Brain microvascular endothelial cell (primary cell): ENCODE data around the gene CIRBP.

Source experiments
- DNase-seq: peaks from one replicate; pipeline ENCODE4 v3.0.0-alpha.2; 2020
- H3K27ac ChIP-seq: fragments of 250-450 bp; sonication (Bioruptor Pico); 2 replicates; pipeline ENCODE4 v1.5.1; 2020; ENCODE audit warnings: mild to moderate bottlenecking, moderate library complexity
- H3K27me3 ChIP-seq: fragments of 250-450 bp; sonication (Bioruptor Pico); replicated peaks from 2 replicates; pipeline ENCODE4 v1.5.1; 2020; ENCODE audit warnings: mild to moderate bottlenecking
- H3K36me3 ChIP-seq: fragments of 250-450 bp; sonication (Bioruptor Pico); replicated peaks from 2 replicates; pipeline ENCODE4 v1.5.1; 2020; ENCODE audit warnings: mild to moderate bottlenecking
- H3K4me3 ChIP-seq: 2 replicates; pipeline ENCODE4 v1.5.1; 2011; ENCODE audit warnings: low read depth, mild to moderate bottlenecking, control low read depth, low read length, moderate library complexity
- in situ Hi-C: cut with HindIII; loops from 2 replicates; pipeline ENCODE4 v1.10.0; 2017; ENCODE audit warnings: low sequenced_read_pairs, low pct_ligation_motif_present
- TF ChIP-seq, protein P1 (sequence below): IDR thresholded peaks from 2 replicates; pipeline ENCODE4 v1.5.1; 2011; ENCODE audit warnings: low read depth, mild to moderate bottlenecking, moderate library complexity, low read length, control low read depth, inconsistent platforms; ENCODE audit errors: missing control alignments

The CIRBP gene

DNA sequence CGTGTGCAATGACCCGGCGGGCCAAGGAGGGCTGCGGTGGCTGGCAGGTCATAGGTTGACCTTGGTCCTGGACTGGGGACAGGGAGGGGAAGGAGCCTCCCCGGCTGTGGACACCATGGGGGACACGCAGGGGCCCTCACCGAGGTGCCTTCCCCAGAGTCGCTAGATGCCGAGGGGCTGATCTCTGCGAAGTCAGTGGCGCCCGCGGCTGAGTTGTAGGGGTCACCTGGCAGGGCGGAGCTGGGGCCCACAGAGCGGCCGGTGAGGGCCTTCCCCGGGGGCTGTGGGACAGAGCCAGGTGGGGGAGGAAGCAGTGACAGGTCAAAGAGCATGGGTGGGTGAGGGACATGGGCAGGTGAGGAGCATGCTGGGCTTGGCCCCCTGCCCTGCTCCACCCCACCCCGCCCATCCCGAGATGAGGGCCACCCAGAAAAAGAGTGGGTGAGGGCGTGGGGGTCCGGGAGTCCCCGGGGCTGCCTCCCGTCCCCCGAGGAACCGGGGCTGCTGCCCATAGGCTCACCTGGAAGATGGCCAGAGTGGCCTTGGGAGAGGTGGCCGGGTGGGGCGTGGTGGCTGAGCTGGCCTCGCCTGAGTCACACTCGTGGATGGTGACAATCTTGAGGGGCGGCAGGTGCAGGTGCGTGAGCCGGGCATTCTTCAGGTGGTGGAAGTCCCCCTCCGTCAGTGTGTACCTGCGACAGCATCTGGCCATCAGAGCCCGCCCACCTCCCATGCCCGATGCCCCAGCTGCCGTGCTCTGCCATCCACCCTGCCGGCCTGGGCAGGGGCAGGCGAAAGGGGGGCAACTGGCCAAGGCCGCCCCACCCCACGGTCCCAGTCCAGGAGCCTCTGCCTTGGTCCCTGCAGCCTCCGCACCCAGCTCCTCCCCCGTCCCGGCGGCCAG, 34.8 kb upstream of the CIRBP start:
- Histone ChIP-seq H3K36me3 (peaks cover 27% of the 10 kb centered on the region), H3K27ac (no peak overlapping the region), H3K4me3 (no peak overlapping the region), H3K27me3 (no peaks in the 10 kb centered on the region)
- no peak for DNase-seq
- TF ChIP-seq, protein P1, sequence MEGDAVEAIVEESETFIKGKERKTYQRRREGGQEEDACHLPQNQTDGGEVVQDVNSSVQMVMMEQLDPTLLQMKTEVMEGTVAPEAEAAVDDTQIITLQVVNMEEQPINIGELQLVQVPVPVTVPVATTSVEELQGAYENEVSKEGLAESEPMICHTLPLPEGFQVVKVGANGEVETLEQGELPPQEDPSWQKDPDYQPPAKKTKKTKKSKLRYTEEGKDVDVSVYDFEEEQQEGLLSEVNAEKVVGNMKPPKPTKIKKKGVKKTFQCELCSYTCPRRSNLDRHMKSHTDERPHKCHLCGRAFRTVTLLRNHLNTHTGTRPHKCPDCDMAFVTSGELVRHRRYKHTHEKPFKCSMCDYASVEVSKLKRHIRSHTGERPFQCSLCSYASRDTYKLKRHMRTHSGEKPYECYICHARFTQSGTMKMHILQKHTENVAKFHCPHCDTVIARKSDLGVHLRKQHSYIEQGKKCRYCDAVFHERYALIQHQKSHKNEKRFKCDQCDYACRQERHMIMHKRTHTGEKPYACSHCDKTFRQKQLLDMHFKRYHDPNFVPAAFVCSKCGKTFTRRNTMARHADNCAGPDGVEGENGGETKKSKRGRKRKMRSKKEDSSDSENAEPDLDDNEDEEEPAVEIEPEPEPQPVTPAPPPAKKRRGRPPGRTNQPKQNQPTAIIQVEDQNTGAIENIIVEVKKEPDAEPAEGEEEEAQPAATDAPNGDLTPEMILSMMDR: no peak
- in situ Hi-C loops: loop anchor here (25.0 kb wide), 1 partner anchor 122 kb away; the partner anchor contains the start of gene GPX4

DNA sequence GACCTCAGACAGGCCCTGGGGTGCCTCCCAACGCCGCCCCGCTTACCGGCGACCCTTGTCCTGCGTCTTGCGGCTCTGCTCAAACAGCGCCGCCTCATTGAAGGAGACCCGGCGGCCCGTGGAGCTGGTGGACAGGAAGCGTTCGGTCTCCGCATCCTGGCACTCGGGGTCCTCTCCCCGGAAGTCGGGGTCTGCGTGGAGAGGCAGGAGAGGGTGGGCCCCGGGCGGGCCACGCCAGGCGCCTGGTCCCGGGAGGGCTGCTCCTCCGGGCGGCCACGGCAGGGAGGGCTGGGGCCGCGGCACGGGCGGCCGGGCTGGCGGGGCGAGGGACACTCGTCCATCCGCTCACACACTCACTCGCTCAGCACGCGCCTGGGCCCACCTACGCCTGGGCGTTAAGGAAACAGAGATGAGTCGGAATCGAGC, 34.2 kb upstream of the CIRBP start:
- DNase-seq: no peak
- in situ Hi-C loops: loop anchor here (25.0 kb wide), 1 partner anchor 123 kb away; the partner anchor contains the start of gene GPX4
- H3K36me3 ChIP-seq: peaks cover 27% of the 10 kb centered on the region
- TF ChIP-seq, protein P1: no peak
- no peak overlapping the region for H3K4me3 ChIP-seq
- no peak overlapping the region for H3K27ac ChIP-seq
- H3K27me3 ChIP-seq: no peaks in the 10 kb centered on the region

DNA sequence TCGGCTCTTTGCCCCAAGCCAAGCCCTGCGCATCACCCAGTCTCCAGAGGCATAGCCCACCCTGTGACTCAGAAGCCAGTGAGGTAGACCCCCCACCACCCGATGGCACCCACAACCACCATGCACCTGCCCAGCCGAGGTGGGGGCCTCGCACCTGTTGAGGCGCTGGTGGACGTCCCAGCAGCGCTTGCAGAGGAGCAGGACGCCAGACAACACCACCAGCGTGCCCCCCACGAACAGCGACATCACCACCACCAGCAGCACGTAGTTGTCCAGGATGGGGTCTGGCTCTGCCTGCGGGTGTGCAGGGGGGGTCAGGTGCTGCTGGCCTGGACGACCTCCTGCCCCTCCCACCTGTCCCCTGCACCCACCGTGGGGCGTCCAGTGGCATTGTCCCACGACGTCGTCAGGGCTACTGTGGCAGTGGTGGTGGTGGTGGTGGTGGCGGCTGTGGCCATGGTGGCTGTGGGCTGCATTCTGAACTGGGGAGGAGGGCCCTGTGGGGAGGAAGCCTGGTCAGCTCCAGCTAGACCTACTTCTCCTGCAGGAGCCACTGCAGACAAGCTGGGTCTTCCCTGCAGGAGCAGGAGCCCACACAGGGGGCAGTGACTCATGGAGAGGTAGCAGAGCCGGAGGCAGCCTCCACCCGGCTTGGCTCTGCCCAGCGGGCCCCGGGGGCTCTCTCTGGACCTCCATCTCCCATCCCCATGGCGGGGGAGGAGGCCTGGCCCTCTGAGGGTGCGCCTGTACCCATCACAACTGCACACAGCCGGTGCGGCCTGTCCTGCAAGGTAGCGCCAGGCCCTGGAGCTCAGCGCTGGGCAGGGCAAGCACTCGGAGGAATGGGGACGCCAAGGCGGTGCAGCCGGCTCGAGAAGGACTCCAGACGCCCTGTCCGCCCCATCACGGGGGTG, 33.2 kb upstream of the CIRBP start:
- Histone ChIP-seq H3K36me3 (peaks cover 27% of the 10 kb centered on the region), H3K27me3 (no peaks in the 10 kb centered on the region), H3K27ac (no peak overlapping the region), H3K4me3 (peak overlapping the region; percentile 72)
- DNase-seq: no peak
- in situ Hi-C loops: loop anchor here (25.0 kb wide), 1 partner anchor 124 kb away; the partner anchor contains the start of gene GPX4
- TF ChIP-seq, protein P1: peak; percentile 19

DNA sequence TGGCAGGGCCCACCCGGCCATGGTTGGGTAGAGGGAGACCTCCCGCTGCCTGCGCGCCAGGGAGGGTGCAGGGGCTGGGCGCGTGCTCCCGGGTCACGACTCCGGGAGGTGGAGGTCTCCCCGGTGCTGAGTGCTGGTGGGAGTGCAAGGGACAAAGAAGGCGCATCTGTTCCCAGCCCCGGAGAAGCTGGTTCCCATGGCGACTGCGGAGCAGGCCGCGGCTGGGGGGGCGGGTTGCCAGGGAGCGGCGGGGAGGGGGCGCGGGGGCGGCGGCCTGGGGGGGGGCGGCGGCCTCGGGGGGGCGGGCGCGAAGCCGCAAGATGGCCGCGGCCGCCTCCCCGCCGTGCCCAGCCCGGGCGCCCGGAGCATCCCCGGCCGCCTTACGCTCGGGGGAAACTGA, 32.6 kb upstream of the CIRBP start:
- no peak for DNase-seq
- TF ChIP-seq, protein P1: no peak
- in situ Hi-C loops: loop anchor here (25.0 kb wide), 1 partner anchor 124 kb away; the partner anchor contains the start of gene GPX4
- H3K27me3 ChIP-seq: no peaks in the 10 kb centered on the region
- H3K36me3 ChIP-seq: peaks cover 27% of the 10 kb centered on the region
- H3K27ac ChIP-seq: no peak overlapping the region
- H3K4me3 ChIP-seq: peak overlapping the region; percentile 72

DNA sequence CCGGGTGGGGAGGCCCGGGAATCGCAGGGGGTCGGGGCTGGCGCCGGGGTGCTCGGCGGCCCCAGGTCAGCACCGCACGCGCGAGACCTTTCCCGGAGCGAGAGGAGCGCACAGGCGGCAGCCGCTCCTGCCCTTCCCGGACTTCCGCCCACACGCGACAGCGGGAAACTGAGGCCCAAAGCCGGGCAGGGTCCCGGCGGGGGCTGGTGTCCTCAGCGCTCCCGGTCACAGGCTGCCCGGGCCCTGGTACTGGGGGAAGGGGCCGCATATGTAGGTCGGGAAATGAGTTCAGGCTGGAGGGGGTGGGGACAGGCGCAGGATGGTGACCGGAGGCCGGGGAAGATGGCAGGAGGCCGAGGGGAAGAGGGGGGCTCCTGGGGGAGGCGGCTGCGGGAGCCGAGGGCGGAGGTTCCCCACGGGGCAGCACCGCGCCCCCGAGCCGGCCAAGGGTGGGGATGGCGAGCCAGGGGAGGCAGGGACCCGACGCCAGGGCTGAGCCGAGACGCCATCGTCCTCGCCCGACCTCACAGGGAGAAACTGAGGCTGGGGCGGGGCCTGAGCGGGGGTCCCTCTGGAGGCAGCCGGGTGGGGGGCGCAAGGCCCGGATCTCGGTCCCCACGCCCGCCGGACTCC, 32.0 kb upstream of the CIRBP start:
- peaks cover 27% of the 10 kb centered on the region for H3K36me3 ChIP-seq
- no peak for DNase-seq
- no peak overlapping the region for H3K27ac ChIP-seq
- H3K4me3 ChIP-seq: peak overlapping the region; percentile 72
- TF ChIP-seq, protein P1: no peak
- in situ Hi-C loops: loop anchor here (25.0 kb wide), 1 partner anchor 125 kb away; the partner anchor contains the start of gene GPX4
- no peaks in the 10 kb centered on the region for H3K27me3 ChIP-seq
